ENCODE data around the gene COPG2.
"Not testable (repeated sequence)": the region's sequence is repeated elsewhere in the genome, so short reads cannot be mapped to it uniquely, and the experiment has no call there.

The COPG2 gene

DNA sequence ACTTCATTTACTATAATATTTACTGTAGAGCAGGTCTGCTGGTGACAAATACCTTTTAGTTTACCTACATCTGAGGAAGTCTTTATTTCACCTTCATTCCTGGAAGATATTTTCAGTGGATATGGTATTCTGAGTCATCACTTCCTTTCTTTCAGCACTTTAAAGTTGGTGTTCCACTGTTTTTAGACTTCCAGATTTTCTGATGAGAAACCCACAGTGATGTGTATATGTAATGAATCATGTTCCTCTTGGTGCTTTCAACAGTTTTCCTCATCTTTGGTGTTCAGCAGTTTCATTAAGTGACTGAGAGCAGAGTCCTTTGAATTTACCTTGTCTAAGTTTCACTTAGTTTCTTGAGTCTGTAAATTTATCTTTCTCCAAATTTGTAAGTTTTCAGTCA is 36.4 kb downstream of the COPG2 start:
- no peak for DNase-seq (ENCODE audit: low read depth)
- no peak overlapping the region for H3K4me3 ChIP-seq (ENCODE audit: low read depth, low read length)
- TF ChIP-seq, protein P1, sequence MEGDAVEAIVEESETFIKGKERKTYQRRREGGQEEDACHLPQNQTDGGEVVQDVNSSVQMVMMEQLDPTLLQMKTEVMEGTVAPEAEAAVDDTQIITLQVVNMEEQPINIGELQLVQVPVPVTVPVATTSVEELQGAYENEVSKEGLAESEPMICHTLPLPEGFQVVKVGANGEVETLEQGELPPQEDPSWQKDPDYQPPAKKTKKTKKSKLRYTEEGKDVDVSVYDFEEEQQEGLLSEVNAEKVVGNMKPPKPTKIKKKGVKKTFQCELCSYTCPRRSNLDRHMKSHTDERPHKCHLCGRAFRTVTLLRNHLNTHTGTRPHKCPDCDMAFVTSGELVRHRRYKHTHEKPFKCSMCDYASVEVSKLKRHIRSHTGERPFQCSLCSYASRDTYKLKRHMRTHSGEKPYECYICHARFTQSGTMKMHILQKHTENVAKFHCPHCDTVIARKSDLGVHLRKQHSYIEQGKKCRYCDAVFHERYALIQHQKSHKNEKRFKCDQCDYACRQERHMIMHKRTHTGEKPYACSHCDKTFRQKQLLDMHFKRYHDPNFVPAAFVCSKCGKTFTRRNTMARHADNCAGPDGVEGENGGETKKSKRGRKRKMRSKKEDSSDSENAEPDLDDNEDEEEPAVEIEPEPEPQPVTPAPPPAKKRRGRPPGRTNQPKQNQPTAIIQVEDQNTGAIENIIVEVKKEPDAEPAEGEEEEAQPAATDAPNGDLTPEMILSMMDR (IDR thresholded peaks at IDR 0.05; ENCODE audit: low read depth, low read length, missing control alignments): no peak

- DNase-seq (ENCODE audit: low read depth): no peak
- H3K4me3 ChIP-seq (ENCODE audit: low read depth, low read length): no peak overlapping the region
- TF ChIP-seq, protein P1 (IDR thresholded peaks at IDR 0.05; ENCODE audit: low read depth, low read length, missing control alignments): no peak
Measured at GRCh38 chr7:130628901-130629300, 39.6 kb downstream of the COPG2 start.

DNA sequence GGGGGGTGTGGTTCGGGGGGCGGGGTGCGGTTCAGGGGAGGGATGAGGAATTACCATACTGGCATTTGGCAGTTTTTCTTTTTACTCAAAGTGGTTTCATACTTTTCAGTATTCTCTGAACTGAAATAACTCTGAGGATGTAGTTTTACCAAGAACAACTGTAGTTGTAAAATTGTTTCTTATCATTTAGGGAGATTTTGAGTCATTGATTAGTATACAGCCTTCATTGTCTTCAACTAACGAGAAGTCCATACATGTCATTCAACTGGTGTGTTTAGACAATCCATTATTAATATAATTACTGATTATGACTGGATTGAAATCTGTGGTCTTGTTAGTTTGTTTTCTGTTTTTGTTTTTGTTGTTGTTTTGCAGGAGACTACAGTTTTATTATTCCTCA is 40.8 kb downstream of the COPG2 start:
- H3K4me3 ChIP-seq (ENCODE audit: low read depth, low read length): no peak overlapping the region
- TF ChIP-seq, protein P1 (IDR thresholded peaks at IDR 0.05; ENCODE audit: low read depth, low read length, missing control alignments): no peak
- DNase-seq (ENCODE audit: low read depth): no peak

GRCh38 chr7:130622866-130623265 is 45.7 kb downstream of the COPG2 start:
- DNase-seq (ENCODE audit: low read depth): no peak

GRCh38 chr7:130615583-130615982 is 53.0 kb downstream of the COPG2 start:
- no peak for DNase-seq (ENCODE audit: low read depth)
- TF ChIP-seq, protein P1 (IDR thresholded peaks at IDR 0.05; ENCODE audit: low read depth, low read length, missing control alignments): no peak
- H3K4me3 ChIP-seq (ENCODE audit: low read depth, low read length): no peak overlapping the region

More at GRCh38 chr7:130622866-130623265, 45.7 kb downstream of the COPG2 start:
- TF ChIP-seq, protein P1 (IDR thresholded peaks at IDR 0.05; ENCODE audit: low read depth, low read length, missing control alignments): no peak
- H3K4me3 ChIP-seq (ENCODE audit: low read depth, low read length): no peak overlapping the region

DNA sequence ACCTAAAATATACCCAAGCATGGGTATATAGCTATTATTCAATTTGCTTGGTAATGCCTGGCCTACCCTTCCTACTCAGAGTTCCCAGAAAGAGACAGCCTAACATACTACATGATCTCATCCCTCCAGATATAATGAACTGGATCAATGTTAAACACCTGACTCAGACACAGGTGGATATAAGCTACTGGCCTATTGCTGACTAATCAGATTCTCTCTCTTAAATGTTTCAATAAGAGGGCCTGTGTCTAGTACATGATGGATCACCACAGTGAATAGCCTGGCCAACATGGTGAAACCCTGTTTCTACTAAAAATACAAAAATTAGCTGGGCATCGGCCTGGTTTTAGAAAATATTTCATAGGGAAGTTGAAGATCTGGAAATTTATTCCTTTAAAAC is 54.1 kb downstream of the COPG2 start:
- TF ChIP-seq, protein P1 (IDR thresholded peaks at IDR 0.05; ENCODE audit: low read depth, low read length, missing control alignments): no peak
- DNase-seq (ENCODE audit: low read depth): no peak
- H3K4me3 ChIP-seq (ENCODE audit: low read depth, low read length): no peak overlapping the region

- H3K4me3 ChIP-seq (ENCODE audit: low read depth, low read length): no peak overlapping the region
Measured at GRCh38 chr7:130611218-130611617, 57.3 kb downstream of the COPG2 start.

DNA sequence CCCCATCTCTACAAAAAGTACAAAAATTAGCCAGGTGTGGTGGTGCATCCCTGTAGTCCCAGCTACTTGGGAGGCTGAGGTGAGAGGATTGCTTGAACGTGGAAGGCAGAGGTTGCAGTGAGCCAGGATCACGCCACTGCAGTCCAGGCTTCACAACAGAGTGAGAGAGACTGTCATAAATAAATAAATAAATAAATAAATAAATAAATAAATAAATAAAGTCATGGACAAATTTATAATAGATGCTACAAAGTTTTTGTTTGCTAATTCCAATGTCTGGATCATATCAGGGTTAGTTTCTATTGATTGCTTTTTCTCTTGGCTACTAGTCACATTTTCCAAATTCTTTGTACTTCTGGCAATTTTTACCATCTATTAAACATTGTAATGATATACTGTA is 61.5 kb downstream of the COPG2 start:
- not testable (repeated sequence) for H3K4me3 ChIP-seq (ENCODE audit: low read depth, low read length); DNase-seq (ENCODE audit: low read depth)

More at GRCh38 chr7:130611218-130611617, 57.3 kb downstream of the COPG2 start:
- no peak for DNase-seq (ENCODE audit: low read depth)
- TF ChIP-seq, protein P1 (IDR thresholded peaks at IDR 0.05; ENCODE audit: low read depth, low read length, missing control alignments): no peak
